NOMO-1 (cell line): ENCODE measurements around the gene ZNF396.

Source experiments
- DNase-seq, 2 experiments: peaks; one replicate each; lab custom pipeline; 2025; ENCODE audit not compliant: unreplicated experiment in 2 of 2; lab: John Stamatoyannopoulos, UW

Gene ZNF396

GRCh38 chr18:35386600-35387100 is 9.5 kb upstream of the ZNF396 start:
- peak; percentile 42 to 74 for DNase-seq

GRCh38 chr18:35383136-35383535 is 6.0 kb upstream of the ZNF396 start:
- DNase-seq, result no peak

- DNase-seq, result no peak
Observed at GRCh38 chr18:35379421-35379820, 2.3 kb upstream of the ZNF396 start.

GRCh38 chr18:35378574-35378896 is 1.4 kb upstream of the ZNF396 start:
- DNase-seq, result no peak

GRCh38 chr18:35377875-35378573 is 887 bp upstream of the ZNF396 start:
- DNase-seq, result no peak

- DNase-seq, result peak; percentile 52 to 56
Observed at GRCh38 chr18:35376393-35376741, 770 bp downstream of the ZNF396 start.

- no peak for DNase-seq
Observed at GRCh38 chr18:35374708-35375107, 2.4 kb downstream of the ZNF396 start.

- no peak for DNase-seq
Observed at GRCh38 chr18:35371412-35372195, 5.5 kb downstream of the ZNF396 start.

GRCh38 chr18:35369126-35369525 is 8.0 kb downstream of the ZNF396 start:
- no peak for DNase-seq

- no peak for DNase-seq
Observed at GRCh38 chr18:35368595-35368994, 8.5 kb downstream of the ZNF396 start.

- no peak for DNase-seq
Observed at GRCh38 chr18:35362531-35362930, 14.6 kb downstream of the ZNF396 start.

GRCh38 chr18:35361570-35362321 is 15.4 kb downstream of the ZNF396 start:
- DNase-seq, result no peak

- DNase-seq, result peak; percentile 49 to 54
Observed at GRCh38 chr18:35355140-35355618, 22.0 kb downstream of the ZNF396 start.

- no peak for DNase-seq
Observed at GRCh38 chr18:35352778-35353177, 24.4 kb downstream of the ZNF396 start.

GRCh38 chr18:35352283-35352682 is 24.9 kb downstream of the ZNF396 start:
- no peak for DNase-seq

GRCh38 chr18:35348001-35348400 is 29.1 kb downstream of the ZNF396 start:
- DNase-seq, result no peak

GRCh38 chr18:35345950-35346349 is 31.2 kb downstream of the ZNF396 start:
- DNase-seq, result no peak

GRCh38 chr18:35345460-35345921 is 31.6 kb downstream of the ZNF396 start:
- DNase-seq, result no peak

- DNase-seq, result no peak
Observed at GRCh38 chr18:35344736-35345459, 32.2 kb downstream of the ZNF396 start.

- DNase-seq, result peak; percentile 82 to 94
Observed at GRCh38 chr18:35343936-35344735, 33.0 kb downstream of the ZNF396 start, which contains the start of gene ZNF24. Gene ZNF24 (minus strand): TSS chr18:35344420. CDS start chr18:35340650, 3,770 bp downstream.
